HepG2 (cell line): ENCODE results near the gene KIFAP3.

Experiments
- ATM ChIP-seq: fragments of 450-650 bp; IDR thresholded peaks from 2 replicates; pipeline ENCODE4 v1.7.1; 2017; ENCODE audit warnings: mild to moderate bottlenecking, borderline replicate concordance
- CBX2 ChIP-seq, 2 experiments: fragments of 200-600 bp in 1 of 2; sonication (generic); formaldehyde crosslinking in 1 of 2; IDR thresholded peaks; 2 replicates each; pipeline versions ENCODE4 v1.7.0 to v1.8.1; 2018 to 2022; ENCODE audit warnings: low read depth in 2 of 2, low read length in 1 of 2, mild to moderate bottlenecking in 1 of 2, missing genetic modification reagents in 1 of 2
- KDM4B ChIP-seq: sonication (generic); formaldehyde crosslinking; IDR thresholded peaks from 2 replicates; pipeline ENCODE4 v1.4.0; 2020; ENCODE audit warnings: missing genetic modification reagents
- POLR2A ChIP-seq, 2 experiments: IDR thresholded peaks; 2 replicates each; pipeline ENCODE4 v1.6.1; 2011; ENCODE audit warnings: low read depth in 2 of 2, low read length in 2 of 2, mild to moderate bottlenecking in 1 of 2, moderate library complexity in 1 of 2; ENCODE audit not compliant: insufficient read depth in 1 of 2
- RAD21 ChIP-seq: fragments of 450-650 bp; formaldehyde crosslinking; IDR thresholded peaks from 2 replicates; pipeline ENCODE4 v1.5.0; 2020; ENCODE audit warnings: mild to moderate bottlenecking
- SIN3A ChIP-seq: IDR thresholded peaks from 2 replicates; pipeline ENCODE4 v1.6.1; 2011; ENCODE audit warnings: low read depth, mild to moderate bottlenecking, control low read depth, low read length, borderline replicate concordance
- ZNF512B ChIP-seq: sonication (generic); formaldehyde crosslinking; IDR thresholded peaks from 2 replicates; pipeline ENCODE4 v1.5.1; 2020; ENCODE audit warnings: missing genetic modification reagents, mild to moderate bottlenecking, borderline replicate concordance
- ZNF841 ChIP-seq: sonication (generic); formaldehyde crosslinking; IDR thresholded peaks from 2 replicates; pipeline ENCODE4 v1.8.1; 2023; ENCODE audit warnings: missing genetic modification reagents, borderline replicate concordance

GRCh38 chr1:170010443-170010842 lies 64.1 kb downstream of the KIFAP3 start:
- no peak for TF ChIP-seq ZNF512B (CRISPR knock-in tag)
- TF ChIP-seq ZNF841 (CRISPR knock-in tag) = no peak
- TF ChIP-seq CBX2 (IDR thresholded peaks at IDR 0.05; ENCODE audit: low read depth, low read length) = no peak
- TF ChIP-seq CBX2 (CRISPR knock-in tag; IDR thresholded peaks at IDR 0.05; ENCODE audit: low read depth) = no peak
- TF ChIP-seq POLR2A (IDR thresholded peaks at IDR 0.05; ENCODE audit: insufficient read depth in 1 of 2, low read depth in 2 of 2, low read length in 2 of 2) = no peak
- no peak for TF ChIP-seq KDM4B (CRISPR knock-in tag)
- TF ChIP-seq RAD21 = no peak
- TF ChIP-seq SIN3A = no peak
- TF ChIP-seq ATM = no peak
